Caco-2 (cell line): ENCODE data around the gene RGSL1. TPM values are rescaled to one million over a fixed set of nuclear protein-coding genes. Genes with fewer than 3 reads are reported as not detected.

Source experiments
- BruUV-seq: library from RNA; stranded (reverse); fragments of 400-500 nt; replicated peaks from 2 replicates; lab custom pipeline; 2021; lab: Mats Ljungman, UMichigan
- CTCF ChIA-PET: fragments of 300-600 bp; sonication (Branson Sonifier 250); formaldehyde crosslinking; loops from one replicate; lab custom pipeline; 2022; ENCODE audit warnings: antibody characterized with exemption; lab: Charles Lee
- POLR2A ChIA-PET: fragments of 300-600 bp; sonication (Branson Sonifier 250); formaldehyde crosslinking; loops from one replicate; lab custom pipeline; 2022; ENCODE audit warnings: antibody characterized with exemption; lab: Charles Lee
- DNase-seq, 2 experiments: peaks; one replicate each; pipeline versions ENCODE4 v3.0.0 to v3.0.0-alpha.2; 2020 to 2022
- H3K27me3 ChIP-seq: replicated peaks from 2 replicates; pipeline ENCODE4 v1.6.0; 2011; ENCODE audit warnings: low read length; ENCODE audit not compliant: control insufficient read depth, insufficient read depth
- H3K36me3 ChIP-seq: 2 replicates; pipeline ENCODE4 v1.5.1; 2011; ENCODE audit warnings: low read length; ENCODE audit not compliant: control insufficient read depth, insufficient read depth
- H3K4me1 ChIP-seq: fragments of 250-450 bp; sonication (Bioruptor Pico); 2 replicates; pipeline ENCODE4 v1.5.1; 2020; ENCODE audit warnings: mild to moderate bottlenecking
- H3K4me3 ChIP-seq: 2 replicates; pipeline ENCODE4 v1.5.1; 2011; ENCODE audit warnings: low read depth, mild to moderate bottlenecking, control low read depth, low read length
- H3K9me3 ChIP-seq: fragments of 250-450 bp; sonication (Bioruptor Pico); 2 replicates; pipeline ENCODE4 v1.5.1; 2020; ENCODE audit warnings: mild to moderate bottlenecking, moderate library complexity
- H3K27ac Mint-ChIP-seq: one replicate; pipeline ENCODE4 v1.8.0; 2022; ENCODE audit warnings: mixed read lengths; ENCODE audit not compliant: unreplicated experiment
- H3K27me3 Mint-ChIP-seq: one replicate; pipeline ENCODE4 v1.8.0; 2022; ENCODE audit warnings: mixed read lengths; ENCODE audit not compliant: insufficient read depth, unreplicated experiment
- H3K36me3 Mint-ChIP-seq: one replicate; pipeline ENCODE4 v1.8.0; 2022; ENCODE audit warnings: mild to moderate bottlenecking, mixed read lengths; ENCODE audit not compliant: insufficient read depth, unreplicated experiment
- H3K4me1 Mint-ChIP-seq: one replicate; pipeline ENCODE4 v1.8.0; 2022; ENCODE audit warnings: low read depth, mixed read lengths; ENCODE audit not compliant: unreplicated experiment
- H3K4me3 Mint-ChIP-seq: one replicate; pipeline ENCODE4 v1.8.0; 2022; ENCODE audit warnings: mild to moderate bottlenecking, moderate library complexity, mixed read lengths; ENCODE audit not compliant: unreplicated experiment
- H3K9me3 Mint-ChIP-seq: one replicate; pipeline ENCODE4 v1.8.0; 2022; ENCODE audit warnings: mixed read lengths; ENCODE audit not compliant: unreplicated experiment
- CTCF ChIP-seq, 2 experiments: fragments of 200-600 bp in 1 of 2; IDR thresholded peaks; 1 replicate in 1 of 2; 2 replicates in 1 of 2; pipeline versions ENCODE4 v1.5.1 to v1.8.0; 2011 to 2022; ENCODE audit warnings: antibody characterized with exemption in 1 of 2, control low read depth in 1 of 2, inconsistent platforms in 1 of 2, low read depth in 1 of 2, low read length in 1 of 2, mild to moderate bottlenecking in 1 of 2, moderate library complexity in 1 of 2; ENCODE audit not compliant: insufficient read depth in 1 of 2, severe bottlenecking in 1 of 2, unreplicated experiment in 1 of 2
- intact Hi-C: fragments of 100-400 bp; cut with micrococcal nuclease; formaldehyde crosslinking; loops from one replicate; pipeline ENCODE4 v1.10.0; 2022; ENCODE audit not compliant: unreplicated experiment
- total RNA-seq: library from RNA; stranded (reverse); gene quantifications from 2 replicates; pipeline ENCODE4 v1.2.3, GENCODE V29; 2022

Gene RGSL1
- total RNA-seq, 1 experiment from 2014 or later = not detected

- H3K27ac Mint-ChIP-seq = no peak overlapping the region
- H3K36me3 Mint-ChIP-seq = no peaks in the 10 kb centered on the region
- H3K4me3 Mint-ChIP-seq = no peak overlapping the region
- ChIA-PET CTCF (no interaction called here), POLR2A (no interaction called here)
- H3K36me3 ChIP-seq = no peaks in the 10 kb centered on the region
- H3K27me3 Mint-ChIP-seq = peaks cover 22% of the 10 kb centered on the region
- no peaks in the 10 kb centered on the region for H3K4me1 ChIP-seq
- H3K27me3 ChIP-seq = no peaks in the 10 kb centered on the region
- no peak for DNase-seq
- H3K9me3 Mint-ChIP-seq = peaks cover 19% of the 10 kb centered on the region
- H3K4me3 ChIP-seq = no peak overlapping the region
- H3K9me3 ChIP-seq = peaks cover 19% of the 10 kb centered on the region
- intact Hi-C loops = no loop called here
- BruUV-seq = no TSS peak
- H3K4me1 Mint-ChIP-seq = no peaks in the 10 kb centered on the region
- TF ChIP-seq CTCF (IDR thresholded peaks at IDR 0.05; ENCODE audit: insufficient read depth in 1 of 2, low read depth in 1 of 2, low read length in 1 of 2, severe bottlenecking in 1 of 2, unreplicated experiment in 1 of 2) = no peak
Measured at GRCh38 chr1:182478238-182478637, 28.3 kb downstream of the RGSL1 start.

- intact Hi-C loops = no loop called here
- Mint-ChIP-seq H3K9me3 (peaks cover 7% of the 10 kb centered on the region), H3K27ac (no peak overlapping the region), H3K4me3 (no peak overlapping the region), H3K4me1 (no peaks in the 10 kb centered on the region), H3K27me3 (peaks cover 9% of the 10 kb centered on the region), H3K36me3 (no peaks in the 10 kb centered on the region)
- ChIA-PET POLR2A (no interaction called here), CTCF (interaction anchor here (0.6 to 1.3 kb wide), 4 partner anchors 18 to 408 kb away, joined by 3 to 4 read pairs (median 4); no protein-coding TSS in a partner anchor)
- Histone ChIP-seq H3K4me1 (no peaks in the 10 kb centered on the region), H3K9me3 (peaks cover 7% of the 10 kb centered on the region; the same call in 1 of the 2 replicates), H3K27me3 (no peaks in the 10 kb centered on the region), H3K36me3 (no peaks in the 10 kb centered on the region), H3K4me3 (no peak overlapping the region)
- TF ChIP-seq CTCF (IDR thresholded peaks at IDR 0.05; ENCODE audit: insufficient read depth in 1 of 2, low read depth in 1 of 2, low read length in 1 of 2, severe bottlenecking in 1 of 2, unreplicated experiment in 1 of 2) = no peak
- no peak for DNase-seq
- BruUV-seq = no TSS peak
Measured at GRCh38 chr1:182484067-182484466, 34.1 kb downstream of the RGSL1 start.

- peaks cover under 1% of the 10 kb centered on the region for H3K9me3 Mint-ChIP-seq
- H3K27ac Mint-ChIP-seq = no peak overlapping the region
- ChIA-PET CTCF (interaction anchor here (0.6 to 1.3 kb wide), 5 partner anchors 9 to 408 kb away, joined by 3 to 4 read pairs (median 4); no protein-coding TSS in a partner anchor), POLR2A (no interaction called here)
- Histone ChIP-seq H3K4me3 (no peak overlapping the region), H3K4me1 (no peaks in the 10 kb centered on the region), H3K36me3 (no peaks in the 10 kb centered on the region), H3K27me3 (no peaks in the 10 kb centered on the region), H3K9me3 (0 out of 2 replicates have a peak, but pooled peaks cover 2% of the 10 kb centered on the region)
- intact Hi-C loops = no loop called here
- no TSS peak for BruUV-seq
- no peak overlapping the region for H3K4me3 Mint-ChIP-seq
- H3K4me1 Mint-ChIP-seq = no peaks in the 10 kb centered on the region
- no peaks in the 10 kb centered on the region for H3K36me3 Mint-ChIP-seq
- peak; percentile 49 to 63 for TF ChIP-seq CTCF (IDR thresholded peaks at IDR 0.05; ENCODE audit: insufficient read depth in 1 of 2, low read depth in 1 of 2, low read length in 1 of 2, severe bottlenecking in 1 of 2, unreplicated experiment in 1 of 2)
- peak; percentile 46 to 50 for DNase-seq
- H3K27me3 Mint-ChIP-seq = peaks cover 7% of the 10 kb centered on the region
Measured at GRCh38 chr1:182484531-182485257, 34.7 kb downstream of the RGSL1 start.
